Colonic mucosa (tissue), 4 donors: ENCODE data around the gene WNT4. TPM values are rescaled to one million over a fixed set of nuclear protein-coding genes. Genes with fewer than 3 reads are reported as not detected.

ENCODE experiments used
- DNase-seq: peaks from one replicate; pipeline ENCODE4 v3.0.0-alpha.2; 2020
- H3K27ac ChIP-seq: fragments of 200-600 bp; one replicate; pipeline ENCODE4 v1.8.0; 2021
- H3K27me3 ChIP-seq: fragments of 200-600 bp; one replicate; pipeline ENCODE4 v1.8.0; 2021
- H3K36me3 ChIP-seq: fragments of 200-600 bp; one replicate; pipeline ENCODE4 v1.8.0; 2021
- H3K4me1 ChIP-seq: fragments of 200-600 bp; one replicate; pipeline ENCODE4 v1.8.0; 2021; ENCODE audit warnings: mild to moderate bottlenecking
- H3K4me3 ChIP-seq: fragments of 200-600 bp; one replicate; pipeline ENCODE4 v1.8.0; 2021
- H3K9ac ChIP-seq, 2 donors: one replicate each; pipeline ENCODE4 v1.7.0; 2013; ENCODE audit warnings: control low read depth in 2 of 2, low read depth in 2 of 2, low read length in 2 of 2
- H3K9me3 ChIP-seq: fragments of 200-600 bp; one replicate; pipeline ENCODE4 v1.8.0; 2021
- CTCF ChIP-seq: fragments of 200-600 bp; IDR thresholded peaks from one replicate; pipeline ENCODE4 v1.8.0; 2022; ENCODE audit warnings: antibody characterized with exemption, mild to moderate bottlenecking
- intact Hi-C: fragments of 100-400 bp; cut with DNase I; formaldehyde crosslinking; loops from one replicate; pipeline ENCODE4 v1.14.1; 2022
- total RNA-seq, 2 donors: library from RNA; stranded (reverse); fragmentation: NEBNext Ultra II Directional in 1 of 2; extraction: Animal tissue kit (Norgen Biotek cat#: 25700) in 1 of 2; gene quantifications; one replicate each; pipeline ENCODE4 v1.2.1, GENCODE V29; 2021
- donor health status: healthy.
- donor health status: DM: no; HTN: no; CAD: no.
- donor health status: DM: no; HTN: no; CAD: no.

Gene WNT4
- total RNA-seq, 2 donors from 2014 or later: 2.5 to 2.7 TPM

DNA sequence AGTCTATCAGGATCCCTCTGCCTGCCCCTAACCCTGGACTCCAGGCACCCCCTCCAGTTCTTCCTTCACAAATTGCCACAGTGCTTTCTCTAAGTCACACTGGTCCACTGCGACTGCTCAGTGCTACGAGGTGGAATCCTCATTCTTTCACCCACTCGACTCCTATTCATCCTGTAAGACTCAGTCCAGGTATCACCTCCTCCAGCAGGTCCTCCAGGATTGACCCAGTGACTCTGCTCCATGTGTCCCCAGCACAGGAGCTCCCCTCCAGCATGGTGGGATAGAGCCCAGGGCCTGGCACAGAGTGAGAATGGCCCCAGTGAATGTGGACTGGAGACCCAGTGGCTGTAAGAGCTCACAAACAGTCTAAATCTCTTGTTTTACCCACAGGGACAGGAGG, 45.5 kb upstream of the WNT4 start:
- no peaks in the 10 kb centered on the region for H3K9me3 ChIP-seq
- H3K27me3 ChIP-seq: no peaks in the 10 kb centered on the region
- no peak for TF ChIP-seq CTCF
- H3K9ac ChIP-seq: no peak overlapping the region
- H3K27ac ChIP-seq: no peak overlapping the region
- H3K36me3 ChIP-seq: no peaks in the 10 kb centered on the region
- no peak for DNase-seq
- H3K4me3 ChIP-seq: no peak overlapping the region
- intact Hi-C loops: no loop called here
- no peaks in the 10 kb centered on the region for H3K4me1 ChIP-seq

- Histone ChIP-seq H3K4me1 (no peaks in the 10 kb centered on the region), H3K27ac (no peak overlapping the region), H3K9ac (no peak overlapping the region), H3K36me3 (no peaks in the 10 kb centered on the region), H3K9me3 (no peaks in the 10 kb centered on the region), H3K4me3 (no peak overlapping the region), H3K27me3 (no peaks in the 10 kb centered on the region)
- intact Hi-C loops: no loop called here
- no peak for DNase-seq
- TF ChIP-seq CTCF: no peak
These were observed 43.4 kb upstream of the WNT4 start for GRCh38 chr1:22186311-22186710.

GRCh38 chr1:22184892-22185612, 42.2 kb upstream of the WNT4 start:
- intact Hi-C loops: no loop called here
- no peaks in the 10 kb centered on the region for H3K27me3 ChIP-seq
- no peak for DNase-seq
- H3K27ac ChIP-seq: no peak overlapping the region
- H3K36me3 ChIP-seq: no peaks in the 10 kb centered on the region
- no peak for TF ChIP-seq CTCF
- no peak overlapping the region for H3K4me3 ChIP-seq
- H3K9me3 ChIP-seq: no peaks in the 10 kb centered on the region
- H3K4me1 ChIP-seq: no peaks in the 10 kb centered on the region
- no peak overlapping the region for H3K9ac ChIP-seq

GRCh38 chr1:22184454-22184853, 41.6 kb upstream of the WNT4 start:
- Histone ChIP-seq H3K27ac (no peak overlapping the region), H3K4me3 (no peak overlapping the region), H3K9me3 (no peaks in the 10 kb centered on the region), H3K9ac (no peak overlapping the region), H3K36me3 (no peaks in the 10 kb centered on the region), H3K27me3 (no peaks in the 10 kb centered on the region), H3K4me1 (no peaks in the 10 kb centered on the region)
- DNase-seq: no peak
- no peak for TF ChIP-seq CTCF
- intact Hi-C loops: no loop called here

DNA sequence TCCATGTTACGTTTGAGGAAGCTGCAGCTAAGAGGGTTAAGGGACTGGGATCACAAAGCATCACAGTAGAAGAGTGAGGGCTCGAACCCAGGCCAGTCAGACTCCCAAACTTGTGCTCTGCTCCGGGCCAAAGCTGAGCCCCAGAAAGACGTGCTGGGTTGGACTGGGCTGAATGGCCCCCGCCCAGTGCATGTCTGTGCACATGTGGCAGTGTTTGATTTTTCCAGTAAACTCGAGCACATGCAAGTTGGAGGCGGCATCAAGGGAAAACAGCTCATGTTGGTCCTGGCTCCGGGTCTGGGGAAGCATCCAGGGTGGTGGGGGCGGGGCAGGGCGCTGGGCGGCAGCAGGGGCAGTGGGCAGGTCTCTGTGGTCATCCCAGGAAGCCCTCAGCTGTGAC, 39.8 kb upstream of the WNT4 start:
- H3K9ac ChIP-seq: no peak overlapping the region
- H3K27me3 ChIP-seq: no peaks in the 10 kb centered on the region
- no peak for DNase-seq
- no peak overlapping the region for H3K27ac ChIP-seq
- TF ChIP-seq CTCF: no peak
- no peaks in the 10 kb centered on the region for H3K9me3 ChIP-seq
- intact Hi-C loops: no loop called here
- H3K4me3 ChIP-seq: no peak overlapping the region
- H3K4me1 ChIP-seq: no peaks in the 10 kb centered on the region
- no peaks in the 10 kb centered on the region for H3K36me3 ChIP-seq
